ENCODE measurements around the gene MAGEF1. TPM values are rescaled to one million over a fixed set of nuclear protein-coding genes. Genes with fewer than 3 reads are reported as not detected.

Gene MAGEF1
- total RNA-seq, 2 donors from 2014 or later, result 4.5 to 6.4 TPM

DNA sequence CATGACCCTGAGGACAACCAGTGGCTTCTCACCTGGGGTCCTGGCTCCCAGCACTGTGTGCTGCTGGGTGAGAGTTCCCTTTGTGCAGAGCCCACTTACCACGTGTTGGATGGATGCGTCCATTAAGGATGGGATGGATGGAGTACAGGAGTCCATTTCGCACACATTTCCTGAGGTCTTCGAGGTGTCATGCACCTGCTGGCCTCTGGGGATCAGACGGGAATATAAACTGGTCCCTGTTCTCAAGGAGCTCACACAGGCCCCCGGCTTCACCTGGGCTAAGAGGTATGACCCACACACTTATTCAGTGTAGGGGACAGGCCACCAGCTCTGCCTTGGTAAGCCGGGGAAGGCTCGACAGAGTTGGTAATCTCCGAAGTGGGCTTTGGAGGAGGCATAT is 39.5 kb downstream of the MAGEF1 start:
- DNase-seq (no peak), ATAC-seq (no peak)
- H3K9me3 ChIP-seq (ENCODE audit: control insufficient read depth, low read length, poor library complexity, severe bottlenecking), result no peaks in the 10 kb centered on the region
- no peak overlapping the region for H3K4me3 Mint-ChIP-seq
- H3K36me3 Mint-ChIP-seq (ENCODE audit: low read depth), result no peaks in the 10 kb centered on the region
- no peaks in the 10 kb centered on the region for H3K4me1 Mint-ChIP-seq
- peaks cover 29% of the 10 kb centered on the region for H3K27me3 Mint-ChIP-seq
- no peak overlapping the region for H3K27ac Mint-ChIP-seq

DNA sequence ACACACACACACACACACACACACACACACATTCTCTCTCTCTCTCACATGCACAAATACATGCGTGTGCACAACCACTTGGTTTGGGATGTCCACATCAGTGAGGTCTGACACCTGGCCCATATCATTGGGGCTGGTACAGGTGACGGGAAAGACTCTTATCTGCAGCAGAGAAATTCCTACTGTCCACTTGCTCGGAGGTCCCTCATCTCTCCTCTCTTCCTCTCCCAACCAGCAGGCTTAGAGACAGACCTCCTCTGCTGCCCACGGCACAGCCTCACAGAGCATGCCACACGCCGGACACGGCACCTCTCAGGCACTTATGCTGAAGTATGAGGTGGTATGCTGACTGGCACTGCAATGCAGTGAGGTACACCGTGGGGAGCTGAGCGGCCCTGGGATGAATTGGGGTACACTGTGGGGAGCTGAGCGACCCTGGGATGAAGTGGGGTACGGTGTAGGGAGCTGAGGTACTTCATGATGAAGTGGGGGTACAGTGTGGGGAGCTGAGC is 41.7 kb downstream of the MAGEF1 start:
- Mint-ChIP-seq H3K36me3 (ENCODE audit: low read depth) (peaks cover 4% of the 10 kb centered on the region), H3K27ac (no peak overlapping the region), H3K27me3 (peaks cover 37% of the 10 kb centered on the region), H3K4me1 (peaks cover 5% of the 10 kb centered on the region), H3K4me3 (no peak overlapping the region)
- no peaks in the 10 kb centered on the region for H3K9me3 ChIP-seq (ENCODE audit: control insufficient read depth, low read length, poor library complexity, severe bottlenecking)
- ATAC-seq, result no peak
- DNase-seq, result no peak

DNA sequence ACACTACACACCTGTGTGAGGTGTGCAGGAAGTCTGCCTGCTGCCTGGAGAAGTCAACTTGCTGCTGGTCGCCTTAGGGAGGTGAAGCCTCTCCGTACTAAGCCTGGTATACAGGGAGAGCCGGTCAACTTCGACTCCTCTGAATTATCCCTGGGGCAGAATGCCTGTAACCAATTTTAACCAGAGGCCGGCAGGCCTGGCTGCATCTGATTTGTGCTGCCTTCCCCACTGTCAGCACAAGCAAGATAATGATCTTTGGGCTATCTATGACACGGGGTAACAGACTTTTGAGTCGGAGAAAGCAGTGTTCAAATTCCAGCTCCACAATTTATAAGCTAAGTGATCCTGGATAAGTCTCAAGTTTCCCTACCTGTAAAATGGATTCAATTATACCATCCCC is 42.3 kb downstream of the MAGEF1 start:
- no peaks in the 10 kb centered on the region for H3K9me3 ChIP-seq (ENCODE audit: control insufficient read depth, low read length, poor library complexity, severe bottlenecking)
- no peak for DNase-seq
- no peak for ATAC-seq
- H3K36me3 Mint-ChIP-seq (ENCODE audit: low read depth), result peaks cover 4% of the 10 kb centered on the region
- no peak overlapping the region for H3K4me3 Mint-ChIP-seq
- H3K4me1 Mint-ChIP-seq, result peaks cover 5% of the 10 kb centered on the region
- H3K27me3 Mint-ChIP-seq, result peaks cover 38% of the 10 kb centered on the region
- no peak overlapping the region for H3K27ac Mint-ChIP-seq

DNA sequence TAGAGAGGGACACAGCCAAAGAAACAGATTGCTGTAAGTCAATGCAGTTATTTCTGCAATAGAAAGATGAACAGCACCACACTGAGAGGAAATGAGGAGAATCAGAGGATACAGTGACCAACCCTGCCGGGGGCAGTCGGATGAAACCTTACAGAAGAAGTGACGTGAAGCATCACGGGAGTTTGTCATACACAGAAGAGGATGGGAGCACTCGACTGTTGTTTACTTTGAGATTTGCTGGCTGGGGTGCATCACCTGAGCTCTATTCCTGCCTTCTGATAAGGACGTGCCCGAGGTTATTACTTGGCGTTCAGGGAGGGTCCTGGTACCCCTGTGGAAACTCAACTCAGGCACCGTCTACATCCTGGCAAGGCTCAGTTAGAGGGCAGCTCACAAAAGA is 45.4 kb downstream of the MAGEF1 start:
- peaks cover 4% of the 10 kb centered on the region for H3K36me3 Mint-ChIP-seq (ENCODE audit: low read depth)
- peaks cover 43% of the 10 kb centered on the region for H3K27me3 Mint-ChIP-seq
- H3K4me1 Mint-ChIP-seq, result peaks cover 5% of the 10 kb centered on the region
- no peak overlapping the region for H3K4me3 Mint-ChIP-seq
- DNase-seq (no peak), ATAC-seq (no peak)
- no peak overlapping the region for H3K27ac Mint-ChIP-seq
- no peaks in the 10 kb centered on the region for H3K9me3 ChIP-seq (ENCODE audit: control insufficient read depth, low read length, poor library complexity, severe bottlenecking)

DNA sequence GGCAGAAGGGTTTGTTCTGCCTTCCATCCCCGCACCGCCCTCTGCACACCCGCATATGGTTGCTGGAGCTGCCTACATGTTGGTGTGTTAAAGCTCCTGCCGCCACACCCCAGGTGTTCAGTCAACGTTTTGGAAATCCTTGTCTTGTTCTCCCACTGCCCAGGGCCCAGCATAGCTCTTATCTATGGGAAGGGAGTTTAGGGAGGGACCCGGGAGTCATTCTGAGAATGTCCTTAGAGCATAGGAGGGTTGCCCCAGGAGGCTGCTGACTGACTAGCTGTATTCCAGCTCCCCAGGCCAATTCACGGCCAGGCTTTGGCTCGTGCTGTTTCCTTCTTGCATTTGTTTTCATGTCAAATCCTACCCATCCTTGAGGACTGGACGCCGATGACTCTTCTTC is 46.8 kb downstream of the MAGEF1 start:
- ATAC-seq (no peak), DNase-seq (no peak)
- Mint-ChIP-seq H3K27me3 (peaks cover 31% of the 10 kb centered on the region), H3K27ac (no peak overlapping the region), H3K4me3 (no peak overlapping the region), H3K4me1 (peaks cover 5% of the 10 kb centered on the region), H3K36me3 (ENCODE audit: low read depth) (peaks cover 4% of the 10 kb centered on the region)
- no peaks in the 10 kb centered on the region for H3K9me3 ChIP-seq (ENCODE audit: control insufficient read depth, low read length, poor library complexity, severe bottlenecking)

DNA sequence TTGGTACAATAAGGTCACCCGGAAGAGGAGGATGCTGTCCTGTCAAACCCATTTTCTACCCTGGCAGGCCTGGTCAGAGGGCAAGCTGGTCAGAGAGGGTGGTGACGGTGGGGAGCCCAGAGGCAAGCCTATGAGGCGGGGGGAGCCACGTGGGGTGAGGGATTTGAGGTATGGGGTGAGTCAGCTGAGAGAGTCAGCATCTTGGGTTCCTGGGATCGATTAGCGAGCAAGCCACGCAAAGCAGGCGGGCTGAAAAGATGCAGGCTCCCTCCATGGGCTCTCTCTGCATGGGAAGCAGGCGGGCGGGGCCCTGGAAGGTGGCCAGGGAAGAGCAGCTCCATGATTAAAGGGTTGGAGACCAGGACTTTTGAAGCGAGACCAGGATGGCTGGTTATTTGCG is 48.1 kb downstream of the MAGEF1 start:
- H3K36me3 Mint-ChIP-seq (ENCODE audit: low read depth), result peaks cover 4% of the 10 kb centered on the region
- H3K4me3 Mint-ChIP-seq, result no peak overlapping the region
- H3K9me3 ChIP-seq (ENCODE audit: control insufficient read depth, low read length, poor library complexity, severe bottlenecking), result no peaks in the 10 kb centered on the region
- DNase-seq (no peak), ATAC-seq (no peak)
- peaks cover 5% of the 10 kb centered on the region for H3K4me1 Mint-ChIP-seq
- no peak overlapping the region for H3K27ac Mint-ChIP-seq
- peaks cover 27% of the 10 kb centered on the region for H3K27me3 Mint-ChIP-seq

DNA sequence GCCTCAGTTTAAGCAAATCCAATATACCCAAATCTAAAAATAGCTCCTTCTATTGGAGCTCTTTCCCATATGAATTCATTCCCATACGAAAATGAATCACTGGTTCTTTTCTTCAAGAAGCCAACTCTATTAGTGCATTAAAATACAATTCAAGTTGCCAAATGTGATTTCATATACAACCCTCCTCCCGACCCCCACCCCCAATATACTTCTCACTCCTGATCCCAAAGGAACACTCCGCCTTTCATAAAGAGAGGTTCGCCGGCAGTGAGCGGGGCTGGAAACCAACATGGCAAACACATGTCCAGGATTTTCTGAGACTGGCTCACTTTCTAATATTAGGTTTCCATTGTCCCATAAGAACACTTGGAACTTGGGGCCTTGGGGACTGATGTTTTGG is 48.5 kb downstream of the MAGEF1 start:
- ATAC-seq, result no peak

DNA sequence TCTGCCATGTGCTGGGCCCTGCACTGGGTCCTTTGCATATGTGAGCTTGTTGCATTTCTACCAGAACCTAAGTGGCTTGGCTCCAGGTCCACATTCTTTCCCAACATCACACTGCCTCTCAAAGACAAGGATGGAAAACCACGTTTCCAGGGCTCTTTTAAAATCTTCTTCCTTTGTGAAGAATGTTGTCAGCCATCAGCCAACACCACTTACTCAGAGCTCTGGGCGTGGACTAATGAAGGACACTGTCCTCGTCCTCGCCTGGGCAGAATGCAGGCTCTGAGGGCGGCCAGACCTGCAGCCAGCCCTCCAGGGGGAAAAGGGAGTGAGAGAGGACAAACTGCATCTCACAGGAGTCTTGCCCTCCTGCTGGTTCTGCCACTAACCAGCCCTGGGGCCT is 49.7 kb downstream of the MAGEF1 start:
- Mint-ChIP-seq H3K4me3 (no peak overlapping the region), H3K4me1 (peaks cover 7% of the 10 kb centered on the region), H3K27me3 (peaks cover 26% of the 10 kb centered on the region), H3K27ac (no peak overlapping the region), H3K36me3 (ENCODE audit: low read depth) (peaks cover 4% of the 10 kb centered on the region)
- ATAC-seq, result no peak
- no peak for DNase-seq
- no peaks in the 10 kb centered on the region for H3K9me3 ChIP-seq (ENCODE audit: control insufficient read depth, low read length, poor library complexity, severe bottlenecking)

More for the DNA sequence above, 48.5 kb downstream of the MAGEF1 start:
- no peak overlapping the region for H3K4me3 Mint-ChIP-seq
- H3K27me3 Mint-ChIP-seq, result peaks cover 27% of the 10 kb centered on the region
- no peak overlapping the region for H3K27ac Mint-ChIP-seq
- no peak for DNase-seq
- H3K4me1 Mint-ChIP-seq, result peaks cover 5% of the 10 kb centered on the region
- no peaks in the 10 kb centered on the region for H3K9me3 ChIP-seq (ENCODE audit: control insufficient read depth, low read length, poor library complexity, severe bottlenecking)
- peaks cover 4% of the 10 kb centered on the region for H3K36me3 Mint-ChIP-seq (ENCODE audit: low read depth)

DNA sequence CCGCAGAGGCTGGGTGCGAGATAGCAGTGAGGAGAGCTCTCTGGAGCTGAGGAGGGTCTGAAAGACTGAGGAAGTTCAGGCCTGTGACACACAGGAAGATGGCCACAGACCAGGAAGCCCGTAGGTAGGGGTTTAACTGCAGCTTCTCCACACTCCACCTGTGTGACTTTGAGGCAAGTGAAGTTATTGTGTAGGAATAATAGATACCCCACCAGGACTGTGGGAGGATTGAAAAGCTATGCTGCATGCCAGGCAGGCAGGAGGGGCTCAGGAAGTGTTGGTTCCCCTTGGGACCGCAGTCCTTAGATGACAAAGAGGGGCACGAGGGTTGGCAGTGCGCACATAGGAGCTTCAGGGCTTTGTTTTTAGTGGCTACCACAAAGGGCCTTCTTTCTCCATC is 50.9 kb downstream of the MAGEF1 start:
- H3K9me3 ChIP-seq (ENCODE audit: control insufficient read depth, low read length, poor library complexity, severe bottlenecking), result no peaks in the 10 kb centered on the region
- no peak for DNase-seq
- H3K27me3 Mint-ChIP-seq, result peaks cover 14% of the 10 kb centered on the region
- no peak for ATAC-seq
- H3K27ac Mint-ChIP-seq, result no peak overlapping the region
- H3K36me3 Mint-ChIP-seq (ENCODE audit: low read depth), result no peaks in the 10 kb centered on the region
- peaks cover 6% of the 10 kb centered on the region for H3K4me1 Mint-ChIP-seq
- no peak overlapping the region for H3K4me3 Mint-ChIP-seq

Other genes starting within 250 kb of the MAGEF1 start
- gene EPHB3, start 150.3 kb downstream of the MAGEF1 start, total RNA-seq, result under 1 TPM in 1 of 2 donors, not detected in 1; 0.35 TPM
- 10 to 100 TPM; 69.5 to 77.5 TPM for gene VPS8, start 100.1 kb upstream of the MAGEF1 start, total RNA-seq